ENCODE data around the gene TPRG1L. TPM values are rescaled to one million over a fixed set of nuclear protein-coding genes. Genes with fewer than 3 reads are reported as not detected.

The TPRG1L gene
- polyA plus RNA-seq, 1 experiment: 52.1 TPM

GRCh38 chr1:3678361-3679097 is 53.7 kb downstream of the TPRG1L start:
- ChIA-PET CTCF (no interaction called here), POLR2A (no interaction called here)
- Histone ChIP-seq H3K27me3 (ENCODE audit: control insufficient read depth, insufficient read depth, low read length) (peaks cover 2% of the 10 kb centered on the region; the same call in 1 of the 2 replicates), H3K36me3 (ENCODE audit: control insufficient read depth, insufficient read depth, low read length) (no peaks in the 10 kb centered on the region), H3K4me3 (ENCODE audit: low read depth, low read length) (no peak overlapping the region)
- no peak for DNase-seq (ENCODE audit: low read depth)
- TF ChIP-seq CTCF (IDR thresholded peaks at IDR 0.05; ENCODE audit: insufficient read depth, low read depth, low read length): no peak

DNA sequence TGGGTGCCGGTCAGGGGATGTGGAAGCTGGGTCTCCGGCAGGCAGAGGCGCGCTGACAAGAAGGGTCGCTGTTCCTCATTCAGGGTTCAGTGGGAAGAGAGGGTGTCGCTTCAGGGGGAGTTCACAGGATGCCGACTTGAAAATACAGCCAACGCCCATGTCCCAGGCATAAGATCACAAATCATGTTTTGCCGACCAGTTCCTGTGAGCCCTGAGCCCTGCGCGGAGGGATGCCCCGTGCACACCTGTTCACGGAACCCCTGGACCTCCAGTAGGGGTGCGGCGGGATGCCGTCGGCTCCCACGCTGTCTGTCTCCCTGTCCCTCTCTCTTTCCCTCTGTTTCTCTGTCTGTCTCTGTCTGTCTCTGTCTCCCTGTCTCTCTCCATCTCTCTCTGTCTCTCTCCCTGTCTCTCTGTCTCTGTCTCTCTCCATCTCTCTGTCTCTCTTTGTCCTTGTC is 54.3 kb downstream of the TPRG1L start:
- H3K27me3 ChIP-seq (ENCODE audit: control insufficient read depth, insufficient read depth, low read length): peaks cover 3% of the 10 kb centered on the region; the same call in 1 of the 2 replicates
- DNase-seq (ENCODE audit: low read depth): no peak
- ChIA-PET POLR2A (no interaction called here), CTCF (no interaction called here)
- no peak for TF ChIP-seq CTCF (IDR thresholded peaks at IDR 0.05; ENCODE audit: insufficient read depth, low read depth, low read length)
- H3K4me3 ChIP-seq (ENCODE audit: low read depth, low read length): no peak overlapping the region
- no peaks in the 10 kb centered on the region for H3K36me3 ChIP-seq (ENCODE audit: control insufficient read depth, insufficient read depth, low read length)

Other genes with a start within 250 kb of the TPRG1L start
- gene ARHGEF16, start 170.3 kb upstream of the TPRG1L start, polyA plus RNA-seq (2011; rRNA removed): 0.04 TPM in 2 replicates
- gene MEGF6, start 13.5 kb upstream of the TPRG1L start, polyA plus RNA-seq (2011; rRNA removed): 31.8 and 77.4 TPM in 2 replicates
- gene WRAP73, start 25.1 kb downstream of the TPRG1L start, polyA plus RNA-seq (2011; rRNA removed): 17.2 and 27.6 TPM in 2 replicates
- gene TP73, start 27.5 kb downstream of the TPRG1L start, polyA plus RNA-seq (2011; rRNA removed): not detected in 2 replicates
- not detected in 2 replicates for gene CCDC27, start 127.4 kb downstream of the TPRG1L start, polyA plus RNA-seq (2011; rRNA removed)
- 1.0 TPM in 2 replicates for gene SMIM1, start 147.7 kb downstream of the TPRG1L start, polyA plus RNA-seq (2011; rRNA removed)
- 17.7 and 22.8 TPM in 2 replicates for gene LRRC47, start 171.5 kb downstream of the TPRG1L start, polyA plus RNA-seq (2011; rRNA removed)
- gene CEP104, start 232.2 kb downstream of the TPRG1L start, polyA plus RNA-seq (2011; rRNA removed): 19.5 and 26.0 TPM in 2 replicates
- 5.0 and 6.1 TPM in 2 replicates for gene DFFB, start 232.5 kb downstream of the TPRG1L start, polyA plus RNA-seq (2011; rRNA removed)

All from BJ (cell line).